Right lobe of liver (tissue), 6 donors: ENCODE results near the gene TNFRSF13B. TPM values are rescaled to one million over a fixed set of nuclear protein-coding genes. Genes with fewer than 3 reads are reported as not detected.

Experiments
- ATAC-seq, 4 donors: fragments of 200-7000 bp; cut with Tn5 transposase; one replicate each; pipeline ENCODE4 v1.9.1; 2020; ENCODE audit warnings: mild to moderate bottlenecking in 4 of 4, moderate library complexity in 4 of 4
- DNase-seq, 3 donors: peaks; one replicate each; pipeline ENCODE4 v3.0.0-alpha.2; 2020
- H3K27ac ChIP-seq, 3 donors: fragments of 200-600 bp; one replicate each; pipeline ENCODE4 v1.8.0; 2022
- H3K27me3 ChIP-seq, 2 donors: fragments of 200-600 bp; one replicate each; pipeline ENCODE4 v1.8.0; 2022
- H3K36me3 ChIP-seq, 4 donors: fragments of 200-600 bp; sonication (generic) in 1 of 4; one replicate each; pipeline versions ENCODE4 v1.5.1 to v1.8.0; 2017 to 2022; ENCODE audit warnings: control low read depth in 1 of 4
- H3K4me1 ChIP-seq, 4 donors: fragments of 200-600 bp; sonication (generic) in 1 of 4; one replicate each; pipeline versions ENCODE4 v1.5.1 to v1.8.0; 2017 to 2022; ENCODE audit warnings: control low read depth in 1 of 4
- H3K4me3 ChIP-seq, 3 donors: fragments of 200-600 bp; one replicate each; pipeline ENCODE4 v1.8.0; 2022
- H3K9me3 ChIP-seq, 4 donors: fragments of 200-600 bp; sonication (generic) in 1 of 4; one replicate each; pipeline versions ENCODE4 v1.5.1 to v1.8.0; 2017 to 2022; ENCODE audit warnings: control low read depth in 1 of 4
- POLR2A ChIP-seq: fragments of 450-650 bp; IDR thresholded peaks from one replicate; pipeline ENCODE4 v1.6.1; 2017; ENCODE audit warnings: antibody characterized with exemption, mild to moderate bottlenecking
- WGBS: methylation state at CpG from one replicate; pipeline ENCODE4 v1.1.6; 2018; ENCODE audit warnings: low coverage, low lambda C conversion rate; ENCODE audit not compliant: insufficient coverage; ENCODE audit errors: missing lambda C conversion rate; 5-methylcytosine and 5-hydroxymethylcytosine counted together
- intact Hi-C, 2 donors: fragments of 100-400 bp; cut with DNase I; formaldehyde crosslinking; loops; one replicate each; pipeline versions ENCODE4 v1.11.2 to v1.14.1; 2022
- total RNA-seq, 6 experiments: library from RNA; depleted of rRNA in 2 of 6; stranded (reverse); fragments of >200 nt in 2 of 6; fragmentation: NEBNext Ultra II Directional in 3 of 6; extraction: Animal tissue kit (Norgen Biotek cat#: 25700) in 3 of 6; gene quantifications; one replicate each; pipeline versions ENCODE4 v1.1.0 to v1.2.4, GENCODE V29; 2016 to 2023
- TF ChIP-seq, protein P1 (sequence below), 4 donors: fragments of 200-600 bp in 3 of 4; fragments of 450-650 bp in 1 of 4; IDR thresholded peaks; one replicate each; pipeline versions ENCODE4 v1.5.1 to v1.8.0; 2016 to 2022; ENCODE audit warnings: antibody characterized with exemption in 4 of 4, mild to moderate bottlenecking in 2 of 4
- donor health status: DM: no; HTN: yes; CAD: no.
- donor health status: DM: no; HTN: no; CAD: no.
- donor health status: DM: no; HTN: no; CAD: no.
- donor health status: DM: no; HTN: yes; CAD: no.
- donor health status: DM: no; HTN: yes; CAD: no.

Gene TNFRSF13B
- total RNA-seq, 6 experiments from 2014 or later, result 0.44 TPM; not detected in 5

GRCh38 chr17:16918443-16918842, 53.5 kb downstream of the TNFRSF13B start:
- DNase-seq (no peak), ATAC-seq (no peak)
- intact Hi-C loops, result no loop called here
- Histone ChIP-seq H3K4me1 (peaks cover 0 to 3% (median 0%) of the 10 kb centered on the region in 4 donors), H3K9me3 (no peaks in the 10 kb centered on the region), H3K27ac (no peak overlapping the region), H3K27me3 (no peaks in the 10 kb centered on the region), H3K4me3 (no peak overlapping the region), H3K36me3 (no peaks in the 10 kb centered on the region)
- TF ChIP-seq POLR2A, result no peak
- TF ChIP-seq, protein P1, sequence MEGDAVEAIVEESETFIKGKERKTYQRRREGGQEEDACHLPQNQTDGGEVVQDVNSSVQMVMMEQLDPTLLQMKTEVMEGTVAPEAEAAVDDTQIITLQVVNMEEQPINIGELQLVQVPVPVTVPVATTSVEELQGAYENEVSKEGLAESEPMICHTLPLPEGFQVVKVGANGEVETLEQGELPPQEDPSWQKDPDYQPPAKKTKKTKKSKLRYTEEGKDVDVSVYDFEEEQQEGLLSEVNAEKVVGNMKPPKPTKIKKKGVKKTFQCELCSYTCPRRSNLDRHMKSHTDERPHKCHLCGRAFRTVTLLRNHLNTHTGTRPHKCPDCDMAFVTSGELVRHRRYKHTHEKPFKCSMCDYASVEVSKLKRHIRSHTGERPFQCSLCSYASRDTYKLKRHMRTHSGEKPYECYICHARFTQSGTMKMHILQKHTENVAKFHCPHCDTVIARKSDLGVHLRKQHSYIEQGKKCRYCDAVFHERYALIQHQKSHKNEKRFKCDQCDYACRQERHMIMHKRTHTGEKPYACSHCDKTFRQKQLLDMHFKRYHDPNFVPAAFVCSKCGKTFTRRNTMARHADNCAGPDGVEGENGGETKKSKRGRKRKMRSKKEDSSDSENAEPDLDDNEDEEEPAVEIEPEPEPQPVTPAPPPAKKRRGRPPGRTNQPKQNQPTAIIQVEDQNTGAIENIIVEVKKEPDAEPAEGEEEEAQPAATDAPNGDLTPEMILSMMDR (IDR thresholded peaks at IDR 0.05), result no peak
- 46% methylated on average over 4 of the region's 6 CpGs for WGBS

DNA sequence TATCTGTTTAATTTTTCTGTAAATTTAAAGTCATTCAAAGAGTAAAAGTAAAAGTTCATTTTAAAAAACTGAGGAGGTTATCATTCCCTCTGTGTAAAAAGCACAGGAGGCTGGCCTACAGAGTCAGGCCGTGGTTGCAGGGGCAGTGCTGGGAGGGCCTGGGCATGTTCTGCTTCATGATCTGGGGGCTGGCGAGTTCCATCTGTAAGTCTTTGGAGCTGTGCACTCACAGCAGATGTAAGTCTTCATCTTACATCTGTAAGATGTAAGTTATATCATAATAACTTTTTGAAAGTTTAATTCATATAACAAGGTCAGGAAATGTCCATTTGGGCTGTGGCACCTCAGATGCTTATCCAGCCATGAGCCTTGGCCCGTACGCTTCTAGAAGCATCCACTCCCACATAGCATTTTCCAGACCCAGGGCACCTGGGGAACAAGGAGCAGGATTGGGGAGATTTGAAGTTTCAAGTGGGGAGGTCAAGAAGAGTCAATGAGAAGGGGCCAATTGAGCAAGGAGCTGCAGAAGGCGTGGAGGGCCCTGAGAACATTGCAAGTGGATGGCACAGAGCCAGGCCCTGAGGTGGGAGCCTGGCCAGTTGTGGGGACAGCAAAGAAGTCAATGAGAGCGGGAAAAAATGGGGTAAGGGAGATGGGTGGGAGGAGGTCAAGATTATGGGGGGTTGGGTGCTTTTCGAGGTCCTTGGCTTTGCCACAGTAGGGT, 54.1 kb downstream of the TNFRSF13B start:
- no peak for ATAC-seq
- TF ChIP-seq POLR2A, result no peak
- TF ChIP-seq, protein P1 (IDR thresholded peaks at IDR 0.05), result no peak
- no peak overlapping the region for H3K27ac ChIP-seq
- no peaks in the 10 kb centered on the region for H3K9me3 ChIP-seq
- intact Hi-C loops, result no loop called here
- no peak overlapping the region for H3K4me3 ChIP-seq
- peaks cover 0 to 1% (median 0%) of the 10 kb centered on the region in 4 donors for H3K4me1 ChIP-seq
- DNase-seq, result no peak
- no peaks in the 10 kb centered on the region for H3K27me3 ChIP-seq
- WGBS, result 85% methylated on average over 7 of the region's 7 CpGs
- no peaks in the 10 kb centered on the region for H3K36me3 ChIP-seq

DNA sequence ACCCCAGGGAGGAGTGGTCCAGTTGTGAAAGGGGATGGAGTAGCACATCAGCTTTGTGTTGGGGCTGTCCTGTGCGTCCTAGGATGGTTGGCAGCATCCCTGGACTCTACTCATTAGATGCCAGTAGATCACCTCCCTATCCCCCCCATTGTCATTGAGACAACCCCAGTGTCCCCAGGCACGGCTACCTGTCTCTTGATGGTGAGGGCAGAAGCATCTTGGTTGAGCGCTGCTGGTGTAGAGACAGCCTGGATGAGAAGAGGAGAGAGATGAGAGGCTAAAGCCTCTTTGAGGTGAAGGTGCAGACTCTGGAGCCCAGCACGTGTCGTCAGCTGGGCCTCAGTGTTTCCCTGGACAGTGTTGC, 55.4 kb downstream of the TNFRSF13B start:
- no peaks in the 10 kb centered on the region for H3K36me3 ChIP-seq
- TF ChIP-seq, protein P1 (IDR thresholded peaks at IDR 0.05), result no peak
- no peak for TF ChIP-seq POLR2A
- no peak overlapping the region for H3K27ac ChIP-seq
- no peaks in the 10 kb centered on the region for H3K9me3 ChIP-seq
- DNase-seq (no peak), ATAC-seq (no peak)
- 63% methylated on average over 1 of the region's 5 CpGs for whole genome bisulfite sequencing
- intact Hi-C loops, result no loop called here
- H3K27me3 ChIP-seq, result no peaks in the 10 kb centered on the region
- no peaks in the 10 kb centered on the region for H3K4me1 ChIP-seq
- no peak overlapping the region for H3K4me3 ChIP-seq

DNA sequence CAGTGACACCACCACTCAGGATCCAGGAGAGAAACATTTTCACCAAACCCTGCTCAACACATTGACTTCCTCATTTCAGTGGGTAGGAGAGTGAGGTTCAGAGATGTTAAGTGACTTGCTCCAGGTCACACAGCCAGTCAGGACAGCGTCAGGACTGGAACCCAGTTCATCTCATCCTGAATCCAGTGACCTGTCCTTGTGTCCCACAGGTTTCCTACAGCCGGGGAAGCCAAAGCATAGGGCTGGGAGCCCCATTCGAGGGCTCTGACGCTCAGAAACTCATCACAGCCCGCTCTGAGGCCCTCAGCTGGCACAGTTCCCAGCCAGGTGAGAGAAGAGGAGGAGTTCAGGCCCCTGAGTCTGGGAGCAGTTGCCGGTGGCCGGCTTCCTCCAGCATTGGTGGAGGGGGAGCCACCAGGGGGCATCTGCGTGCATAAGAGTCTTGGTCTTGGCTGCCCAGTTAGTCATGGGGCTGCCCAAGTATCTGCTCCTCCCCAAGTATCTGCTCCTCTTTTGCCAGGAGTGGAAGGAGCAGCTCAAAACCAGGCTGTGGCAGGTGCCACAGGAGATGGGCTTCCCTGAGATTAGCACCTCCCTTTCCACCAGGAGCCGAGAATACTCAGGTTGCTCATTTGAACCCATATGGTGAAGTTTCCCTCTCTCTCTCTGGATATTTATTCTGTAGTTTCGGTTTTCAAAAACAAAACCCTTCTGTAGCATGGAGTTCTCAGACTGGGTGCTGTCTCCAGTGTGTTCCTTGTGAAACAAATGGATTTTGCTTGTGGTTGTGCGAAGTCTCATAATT, 56.0 kb downstream of the TNFRSF13B start:
- H3K4me3 ChIP-seq, result no peak overlapping the region
- ATAC-seq (peak; percentile 50 to 73 (median 56)), DNase-seq (peak in 1 of 3 donors; percentile 52)
- H3K27me3 ChIP-seq, result no peaks in the 10 kb centered on the region
- H3K4me1 ChIP-seq, result no peaks in the 10 kb centered on the region
- no peaks in the 10 kb centered on the region for H3K9me3 ChIP-seq
- no peak overlapping the region for H3K27ac ChIP-seq
- no peaks in the 10 kb centered on the region for H3K36me3 ChIP-seq
- intact Hi-C loops, result no loop called here
- 49% methylated on average over 3 of the region's 11 CpGs for WGBS
- TF ChIP-seq POLR2A, result no peak
- TF ChIP-seq, protein P1 (IDR thresholded peaks at IDR 0.05), result peak in 3 of 4 donors; percentile 30 to 45 (median 33)
